K562 (cell line): ENCODE results near the gene CSF3. TPM values are rescaled to one million over a fixed set of nuclear protein-coding genes. Genes with fewer than 3 reads are reported as not detected.
A peak's percentile ranks its signal among the peaks of the same experiment; 100 is the strongest.

Experiments used
- ATAC-seq: fragments of 200-7000 bp; cut with Tn5 transposase; 3 replicates; pipeline ENCODE4 v1.9.1; 2020; ENCODE audit warnings: moderate library complexity
- BruUV-seq: library from RNA; stranded (reverse); fragments of 400-500 nt; replicated peaks from 2 replicates; lab custom pipeline; 2021; lab: Mats Ljungman, UMichigan
- CTCF ChIA-PET: fragments of 300-600 bp; formaldehyde crosslinking; extraction: SDS; loops from one replicate; lab custom pipeline; 2021; ENCODE audit warnings: low intra/inter-chr PET ratio; lab: Yijun Ruan, JAX
- POLR2A ChIA-PET: fragments of 300-600, 350-650 bp; sonication (Branson Sonifier 250); formaldehyde crosslinking; extraction: SDS; loops from one replicate; lab custom pipeline; 2021; ENCODE audit warnings: antibody characterized with exemption, inconsistent platforms; lab: Yijun Ruan, JAX
- DNase-seq, 4 experiments: peaks; one replicate each; pipeline versions ENCODE4 v3.0.0 to v3.0.0-alpha.2; 2011 to 2018; ENCODE audit warnings: low spot score in 3 of 4, mixed read lengths in 3 of 4; ENCODE audit errors: extremely low read depth in 1 of 4
- FAIRE-seq: peaks from 2 replicates; lab custom pipeline; 2011; peaks lifted over from hg19 to GRCh38; lab: Jason Lieb, UNC
- H2AFZ ChIP-seq: 2 replicates; pipeline ENCODE4 v1.6.0; 2011; ENCODE audit warnings: low read depth, low read length, control low read depth, inconsistent platforms
- H3K27ac ChIP-seq: fragments of 200-600 bp; 3 replicates; pipeline ENCODE4 v1.8.0; 2011; ENCODE audit warnings: low read depth, mild to moderate bottlenecking, control low read depth, inconsistent platforms, low read length, moderate library complexity, mixed read lengths; ENCODE audit errors: extremely low read depth
- H3K27me3 ChIP-seq, 2 experiments: fragments of 300-600 bp in 1 of 2; 2 replicates in 1 of 2; 3 replicates in 1 of 2; pipeline versions ENCODE4 v1.6.0 to v1.8.0; 2011; ENCODE audit warnings: inconsistent platforms in 2 of 2, low read length in 2 of 2, mild to moderate bottlenecking in 1 of 2, mixed read lengths in 1 of 2, moderate library complexity in 1 of 2; ENCODE audit not compliant: control insufficient read depth in 2 of 2, insufficient read depth in 2 of 2
- H3K36me3 ChIP-seq: fragments of 300-600 bp; 3 replicates; pipeline ENCODE4 v1.8.0; 2011; ENCODE audit warnings: mild to moderate bottlenecking, low read length, inconsistent platforms; ENCODE audit not compliant: control insufficient read depth, insufficient read depth
- H3K4me1 ChIP-seq, 2 experiments: fragments of 200-600 bp in 1 of 2; replicated peaks in 1 of 2; 2 replicates in 1 of 2; 3 replicates in 1 of 2; pipeline versions ENCODE4 v1.5.1 to v1.8.0; 2011; ENCODE audit warnings: inconsistent platforms in 2 of 2, low read length in 2 of 2, mild to moderate bottlenecking in 1 of 2, mixed read lengths in 1 of 2, moderate library complexity in 1 of 2; ENCODE audit not compliant: control insufficient read depth in 2 of 2, insufficient read depth in 2 of 2
- H3K4me2 ChIP-seq: 2 replicates; pipeline ENCODE4 v1.6.1; 2011; ENCODE audit warnings: low read length, control low read depth, inconsistent platforms, mixed read lengths; ENCODE audit not compliant: insufficient read depth
- H3K4me3 ChIP-seq: fragments of 200-600 bp; sonication (generic), shearing (Covaris generic); 2 replicates; pipeline ENCODE4 v1.5.1; 2016; ENCODE audit warnings: control low read depth, inconsistent platforms
- H3K79me2 ChIP-seq: fragments of 200-600 bp; 3 replicates; pipeline ENCODE4 v1.8.0; 2011; ENCODE audit warnings: low read length, inconsistent platforms; ENCODE audit not compliant: control insufficient read depth, insufficient read depth
- H3K9ac ChIP-seq, 2 experiments: 2 replicates each; pipeline versions ENCODE4 v1.6.0 to v1.6.1; 2011; ENCODE audit warnings: low read depth in 2 of 2, low read length in 2 of 2, control low read depth in 1 of 2, inconsistent platforms in 1 of 2, mild to moderate bottlenecking in 1 of 2, mixed read lengths in 1 of 2; ENCODE audit not compliant: insufficient read depth in 1 of 2
- H3K9me1 ChIP-seq: one replicate; pipeline ENCODE4 v1.6.0; 2011; ENCODE audit warnings: inconsistent platforms, mild to moderate bottlenecking, low read length, moderate library complexity; ENCODE audit not compliant: control insufficient read depth, insufficient read depth
- H3K9me3 ChIP-seq: replicated peaks from 2 replicates; pipeline ENCODE4 v1.5.1; 2011; ENCODE audit warnings: low read depth, low read length, inconsistent platforms; ENCODE audit not compliant: control insufficient read depth, insufficient read depth
- H4K20me1 ChIP-seq: replicated peaks from 2 replicates; pipeline ENCODE4 v1.6.1; 2011; ENCODE audit warnings: low read length, inconsistent platforms, mixed read lengths; ENCODE audit not compliant: control insufficient read depth, insufficient read depth
- CEBPB ChIP-seq: fragments of 450-650 bp; IDR thresholded peaks from 2 replicates; pipeline ENCODE4 v1.6.1; 2016; ENCODE audit warnings: missing genetic modification characterization, missing compliant biosample characterization
- CHD4 ChIP-seq: fragments of 200-600 bp; sonication (generic); IDR thresholded peaks from 3 replicates; pipeline ENCODE4 v1.6.1; 2012; ENCODE audit warnings: low read depth, mild to moderate bottlenecking, mixed read lengths, low read length, inconsistent platforms; ENCODE audit not compliant: insufficient read depth, insufficient replicate concordance, poor library complexity, severe bottlenecking
- KHSRP ChIP-seq: fragments of 450-650 bp; IDR thresholded peaks from 2 replicates; pipeline ENCODE4 v1.6.1; 2017
- MCM5 ChIP-seq: fragments of 450-650 bp; IDR thresholded peaks from 2 replicates; pipeline ENCODE4 v1.6.1; 2016; ENCODE audit warnings: low read depth
- MCM7 ChIP-seq, 2 experiments: fragments of 450-650 bp; IDR thresholded peaks; 2 replicates each; pipeline ENCODE4 v1.6.1; 2016 to 2018
- NBN ChIP-seq: fragments of 450-650 bp; IDR thresholded peaks from 2 replicates; pipeline ENCODE4 v1.6.1; 2016; ENCODE audit warnings: low read depth, mild to moderate bottlenecking
- NELFE ChIP-seq: IDR thresholded peaks from 2 replicates; pipeline ENCODE4 v1.6.1; 2011; ENCODE audit warnings: mild to moderate bottlenecking; ENCODE audit not compliant: insufficient read depth, insufficient read length
- NFRKB ChIP-seq: fragments of 450-650 bp; IDR thresholded peaks from 2 replicates; pipeline ENCODE4 v1.6.1; 2016; ENCODE audit warnings: low read depth
- PTTG1 ChIP-seq: fragments of 450-650 bp; IDR thresholded peaks from 2 replicates; pipeline ENCODE4 v1.6.1; 2016; ENCODE audit warnings: low read depth, mild to moderate bottlenecking, missing genetic modification characterization, missing compliant biosample characterization
- RB1 ChIP-seq: fragments of 450-650 bp; IDR thresholded peaks from 2 replicates; pipeline ENCODE4 v1.6.1; 2017; ENCODE audit warnings: low read depth, mild to moderate bottlenecking
- SMARCA4 ChIP-seq: fragments of 450-650 bp; IDR thresholded peaks from 2 replicates; pipeline ENCODE4 v1.6.1; 2016
- SOX6 ChIP-seq: fragments of 450-650 bp; IDR thresholded peaks from 2 replicates; pipeline ENCODE4 v1.6.1; 2014; ENCODE audit warnings: mild to moderate bottlenecking
- ZNF232 ChIP-seq: sonication (generic); formaldehyde crosslinking; IDR thresholded peaks from 2 replicates; pipeline ENCODE4 v1.8.0; 2022; ENCODE audit warnings: mild to moderate bottlenecking, missing genetic modification reagents
- ZNF280B ChIP-seq: fragments of 250-450 bp; sonication (Bioruptor Pico); IDR thresholded peaks from 2 replicates; pipeline ENCODE4 v1.5.1; 2021; ENCODE audit warnings: mild to moderate bottlenecking
- ZNF431 ChIP-seq: sonication (generic); formaldehyde crosslinking; IDR thresholded peaks from 2 replicates; pipeline ENCODE4 v1.8.0; 2022; ENCODE audit warnings: mild to moderate bottlenecking, missing genetic modification reagents
- ZNF57 ChIP-seq: fragments of 450-650 bp; formaldehyde crosslinking; IDR thresholded peaks from 2 replicates; pipeline ENCODE4 v1.4.0; 2020; ENCODE audit warnings: mild to moderate bottlenecking, moderate library complexity
- ZNF778 ChIP-seq: fragments of 450-650 bp; formaldehyde crosslinking; IDR thresholded peaks from 2 replicates; pipeline ENCODE4 v1.4.0; 2020; ENCODE audit warnings: mild to moderate bottlenecking, moderate library complexity
- WGBS: fragments of 100-300 bp; shearing (Covaris generic); methylation state at CpG from one replicate; pipeline ENCODE4 v1.1.6; 2016; ENCODE audit warnings: low coverage, mixed read lengths; ENCODE audit not compliant: insufficient coverage; ENCODE audit errors: missing lambda C conversion rate; 5-methylcytosine and 5-hydroxymethylcytosine counted together
- in situ Hi-C: fragments of 300-500 bp; cut with MboI; formaldehyde crosslinking; loops from 4 replicates; pipeline ENCODE4 v1.15.0; 2018; ENCODE audit warnings: inconsistent platforms, mixed read lengths
- intact Hi-C: fragments of 100-400 bp; cut with micrococcal nuclease; formaldehyde crosslinking; loops from 2 replicates; pipeline ENCODE4 v1.14.2; 2022
- polyA plus RNA-seq, 8 experiments: library from polyadenylated mRNA; depleted of rRNA in 4 of 8; stranded (reverse) in 5 of 8; unstranded in 3 of 8; fragments of >200 nt; fragmentation: Nextera tagmentation in 2 of 8; fragmentation: Illumina TruSeq in 1 of 8; extraction: Ambion mirVana in 2 of 8; extraction: Trizol in 1 of 8; gene quantifications; 2 replicates each; pipeline versions ENCODE4 v1.2.1 to v1.2.3, GENCODE V29; 2011 to 2014; ENCODE audit warnings: inconsistent platforms in 1 of 8, missing spikeins in 1 of 8
- total RNA-seq, 7 experiments: library from RNA; depleted of rRNA in 6 of 7; stranded (reverse); fragments of >200 nt in 6 of 7; fragmentation: Illumina TruSeq in 2 of 7; extraction: Trizol in 2 of 7; gene quantifications; 2 replicates each; pipeline versions ENCODE4 v1.2.1 to v1.2.3, GENCODE V29; 2011 to 2021; ENCODE audit warnings: low replicate concordance in 1 of 7
- TF ChIP-seq, protein P1 (sequence below): fragments of 450-650 bp; IDR thresholded peaks from 2 replicates; pipeline ENCODE4 v1.6.1; 2018; ENCODE audit warnings: mild to moderate bottlenecking, low read depth; ENCODE audit not compliant: partially characterized antibody
- TF ChIP-seq, protein P2 (sequence below): IDR thresholded peaks from 3 replicates; pipeline ENCODE4 v1.6.1; 2011; ENCODE audit warnings: borderline replicate concordance, mild to moderate bottlenecking, moderate library complexity; ENCODE audit not compliant: insufficient read length; ENCODE audit errors: extremely low read depth

The CSF3 gene
- total and polyA plus RNA-seq, 9 of the 15 experiments (the other 6 are each of a cell fraction or from before 2014, with no cell fraction given), result 0.19 TPM; not detected in 8

- TF ChIP-seq PTTG1 (tag) (no peak), NBN (no peak), MCM5 (no peak), RB1 (no peak), NELFE (no peak), SOX6 (no peak), ZNF232 (CRISPR knock-in tag) (no peak), ZNF280B (no peak), CEBPB (tag) (no peak), KHSRP (no peak), ZNF778 (CRISPR knock-in tag) (no peak), SMARCA4 (no peak), ZNF431 (no peak), CHD4 (no peak), ZNF57 (no peak), MCM7 (IDR thresholded peaks at IDR 0.05) (no peak), NFRKB (no peak)
- TF ChIP-seq, protein P1, sequence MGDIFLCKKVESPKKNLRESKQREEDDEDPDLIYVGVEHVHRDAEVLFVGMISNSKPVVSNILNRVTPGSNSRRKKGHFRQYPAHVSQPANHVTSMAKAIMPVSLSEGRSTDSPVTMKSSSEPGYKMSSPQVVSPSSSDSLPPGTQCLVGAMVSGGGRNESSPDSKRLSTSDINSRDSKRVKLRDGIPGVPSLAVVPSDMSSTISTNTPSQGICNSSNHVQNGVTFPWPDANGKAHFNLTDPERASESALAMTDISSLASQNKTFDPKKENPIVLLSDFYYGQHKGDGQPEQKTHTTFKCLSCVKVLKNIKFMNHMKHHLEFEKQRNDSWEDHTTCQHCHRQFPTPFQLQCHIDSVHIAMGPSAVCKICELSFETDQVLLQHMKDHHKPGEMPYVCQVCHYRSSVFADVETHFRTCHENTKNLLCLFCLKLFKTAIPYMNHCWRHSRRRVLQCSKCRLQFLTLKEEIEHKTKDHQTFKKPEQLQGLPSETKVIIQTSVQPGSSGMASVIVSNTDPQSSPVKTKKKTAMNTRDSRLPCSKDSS, result no peak
- TF ChIP-seq, protein P2, sequence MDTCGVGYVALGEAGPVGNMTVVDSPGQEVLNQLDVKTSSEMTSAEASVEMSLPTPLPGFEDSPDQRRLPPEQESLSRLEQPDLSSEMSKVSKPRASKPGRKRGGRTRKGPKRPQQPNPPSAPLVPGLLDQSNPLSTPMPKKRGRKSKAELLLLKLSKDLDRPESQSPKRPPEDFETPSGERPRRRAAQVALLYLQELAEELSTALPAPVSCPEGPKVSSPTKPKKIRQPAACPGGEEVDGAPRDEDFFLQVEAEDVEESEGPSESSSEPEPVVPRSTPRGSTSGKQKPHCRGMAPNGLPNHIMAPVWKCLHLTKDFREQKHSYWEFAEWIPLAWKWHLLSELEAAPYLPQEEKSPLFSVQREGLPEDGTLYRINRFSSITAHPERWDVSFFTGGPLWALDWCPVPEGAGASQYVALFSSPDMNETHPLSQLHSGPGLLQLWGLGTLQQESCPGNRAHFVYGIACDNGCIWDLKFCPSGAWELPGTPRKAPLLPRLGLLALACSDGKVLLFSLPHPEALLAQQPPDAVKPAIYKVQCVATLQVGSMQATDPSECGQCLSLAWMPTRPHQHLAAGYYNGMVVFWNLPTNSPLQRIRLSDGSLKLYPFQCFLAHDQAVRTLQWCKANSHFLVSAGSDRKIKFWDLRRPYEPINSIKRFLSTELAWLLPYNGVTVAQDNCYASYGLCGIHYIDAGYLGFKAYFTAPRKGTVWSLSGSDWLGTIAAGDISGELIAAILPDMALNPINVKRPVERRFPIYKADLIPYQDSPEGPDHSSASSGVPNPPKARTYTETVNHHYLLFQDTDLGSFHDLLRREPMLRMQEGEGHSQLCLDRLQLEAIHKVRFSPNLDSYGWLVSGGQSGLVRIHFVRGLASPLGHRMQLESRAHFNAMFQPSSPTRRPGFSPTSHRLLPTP, result no peak
- no peak overlapping the region for H2AFZ ChIP-seq
- no peak overlapping the region for H3K27ac ChIP-seq
- no peak overlapping the region; a peak in 1 of 4 replicates for H3K9ac ChIP-seq
- CTCF ChIA-PET, result no interaction called here
- ATAC-seq (no peak), DNase-seq (peak in 1 of 4 experiments; percentile 8), FAIRE-seq (no peak)
- no peaks in the 10 kb centered on the region for H3K9me1 ChIP-seq
- 93% methylated on average over 19 of the region's 19 CpGs for WGBS
- in situ Hi-C loops, result loop anchor here (25.0 kb wide), 1 partner anchor 264 kb away; the partner anchor contains the start of gene CDC6
- H3K4me1 ChIP-seq, result peaks cover 2 to 33% of the 10 kb centered on the region in 2 experiments; a peak in 4 of 5 replicates
- H3K27me3 ChIP-seq, result no peaks in the 10 kb centered on the region
- intact Hi-C loops, result no loop called here
- no peak overlapping the region for H3K4me2 ChIP-seq
- H3K36me3 ChIP-seq, result peaks cover 91% of the 10 kb centered on the region
- POLR2A ChIA-PET, result interaction anchor here (0.7 kb wide), 1 partner anchor 14 kb away, joined by 3 read pairs; no protein-coding TSS in a partner anchor
- H3K79me2 ChIP-seq, result no peaks in the 10 kb centered on the region
- BruUV-seq, result no TSS peak
- 0 out of 2 replicates have a peak, but pooled peaks cover 4% of the 10 kb centered on the region for H4K20me1 ChIP-seq
- no peak overlapping the region for H3K4me3 ChIP-seq
- no peaks in the 10 kb centered on the region for H3K9me3 ChIP-seq
These were observed 7.8 kb downstream of the CSF3 start for GRCh38 chr17:40022961-40023541.
